GM12878 (cell line): ENCODE results near the gene ANP32A. TPM values are rescaled to one million over a fixed set of nuclear protein-coding genes. Genes with fewer than 3 reads are reported as not detected.
A peak's percentile ranks its signal among the peaks of the same experiment; 100 is the strongest.

ENCODE experiments used
- ATAC-seq: fragments of 200-7000 bp; cut with Tn5 transposase; 3 replicates; pipeline ENCODE4 v1.9.1; 2020; ENCODE audit warnings: mild to moderate bottlenecking, moderate library complexity
- BruUV-seq: library from RNA; stranded (reverse); fragments of 400-500 nt; replicated peaks from 2 replicates; lab custom pipeline; 2021; lab: Mats Ljungman, UMichigan
- CTCF ChIA-PET: fragments of 300-600 bp; sonication (Branson Sonifier 250); formaldehyde crosslinking; extraction: SDS; loops from one replicate; lab custom pipeline; 2021; ENCODE audit warnings: inconsistent platforms; lab: Yijun Ruan, JAX
- POLR2A ChIA-PET: fragments of 350-600 bp; formaldehyde crosslinking; extraction: SDS; loops from one replicate; lab custom pipeline; 2021; ENCODE audit warnings: inconsistent platforms; lab: Charles Lee
- RAD21 ChIA-PET: fragments of 300-600 bp; sonication (Branson Sonifier 250); formaldehyde crosslinking; loops from one replicate; lab custom pipeline; 2023; ENCODE audit warnings: antibody characterized with exemption; ENCODE audit not compliant: unreplicated experiment; lab: Charles Lee
- SMC1A ChIA-PET: fragments of 300-600 bp; sonication (Branson Sonifier 250); formaldehyde crosslinking; loops from one replicate; lab custom pipeline; 2023; ENCODE audit not compliant: unreplicated experiment, uncharacterized antibody; lab: Charles Lee
- DNase-seq: peaks from one replicate; pipeline ENCODE4 v3.0.0-alpha.2; 2011; ENCODE audit warnings: low read depth, low spot score
- FAIRE-seq: peaks from 3 replicates; lab custom pipeline; 2011; peaks lifted over from hg19 to GRCh38; lab: Jason Lieb, UNC
- H2AFZ ChIP-seq: 2 replicates; pipeline ENCODE4 v1.6.0; 2011; ENCODE audit warnings: low read depth, low read length, control low read depth; ENCODE audit not compliant: control insufficient read depth
- H3K27ac ChIP-seq: 2 replicates; pipeline ENCODE4 v1.5.1; 2011; ENCODE audit warnings: control low read depth; ENCODE audit not compliant: control insufficient read depth, insufficient read depth
- H3K27me3 ChIP-seq, 2 experiments: replicated peaks in 1 of 2; 2 replicates each; pipeline versions ENCODE4 v1.6.0 to v1.6.1; 2011; ENCODE audit warnings: low read length in 1 of 2; ENCODE audit not compliant: control insufficient read depth in 2 of 2, insufficient read depth in 2 of 2
- H3K36me3 ChIP-seq, 2 experiments: 2 replicates each; pipeline ENCODE4 v1.5.1; 2011; ENCODE audit warnings: low read length in 1 of 2; ENCODE audit not compliant: control insufficient read depth in 2 of 2, insufficient read depth in 2 of 2
- H3K4me1 ChIP-seq: 2 replicates; pipeline ENCODE4 v1.6.1; 2011; ENCODE audit warnings: mild to moderate bottlenecking, low read length, moderate library complexity, mixed read lengths; ENCODE audit not compliant: control insufficient read depth, insufficient read depth
- H3K4me2 ChIP-seq: 2 replicates; pipeline ENCODE4 v1.6.0; 2011; ENCODE audit warnings: control low read depth; ENCODE audit not compliant: control insufficient read depth, insufficient read depth
- H3K4me3 ChIP-seq: fragments of 200-600 bp; sonication (generic); 2 replicates; pipeline ENCODE4 v1.5.1; 2016
- H3K79me2 ChIP-seq: 2 replicates; pipeline ENCODE4 v1.6.0; 2011; ENCODE audit warnings: low read length; ENCODE audit not compliant: control insufficient read depth, insufficient read depth
- H3K9ac ChIP-seq: 2 replicates; pipeline ENCODE4 v1.8.0; 2011; ENCODE audit warnings: low read length, control low read depth, mixed read lengths; ENCODE audit not compliant: control insufficient read depth, insufficient read depth
- H3K9me3 ChIP-seq: replicated peaks from 3 replicates; pipeline ENCODE4 v1.5.1; 2011; ENCODE audit warnings: mild to moderate bottlenecking, low read length; ENCODE audit not compliant: control insufficient read depth, insufficient read depth
- H4K20me1 ChIP-seq: 2 replicates; pipeline ENCODE4 v1.6.0; 2011; ENCODE audit not compliant: control insufficient read depth, insufficient read depth
- BCL3 ChIP-seq: IDR thresholded peaks from 2 replicates; pipeline ENCODE4 v1.6.1; 2011; ENCODE audit warnings: borderline replicate concordance, low read depth, mild to moderate bottlenecking, moderate library complexity, low read length; ENCODE audit not compliant: insufficient read depth, poor library complexity, severe bottlenecking
- CBFB ChIP-seq: IDR thresholded peaks from 2 replicates; pipeline ENCODE4 v1.6.1; 2016; ENCODE audit warnings: antibody characterized with exemption, low read depth
- CREB1 ChIP-seq: IDR thresholded peaks from 2 replicates; pipeline ENCODE4 v1.6.1; 2012; ENCODE audit warnings: low read depth, mild to moderate bottlenecking, inconsistent platforms
- FOXM1 ChIP-seq: IDR thresholded peaks from 2 replicates; pipeline ENCODE4 v1.6.1; 2012; ENCODE audit warnings: low read depth, mild to moderate bottlenecking, inconsistent platforms, low read length, moderate library complexity
- HSF1 ChIP-seq: fragments of 150-350 bp; IDR thresholded peaks from 2 replicates; pipeline ENCODE4 v1.6.1; 2014; ENCODE audit warnings: mild to moderate bottlenecking, low read depth, low read length
- MTA2 ChIP-seq: fragments of 450-650 bp; IDR thresholded peaks from 2 replicates; pipeline ENCODE4 v1.6.1; 2016; ENCODE audit warnings: low read depth, mild to moderate bottlenecking, moderate library complexity
- MTA3 ChIP-seq: IDR thresholded peaks from 2 replicates; pipeline ENCODE4 v1.6.1; 2012; ENCODE audit warnings: low read length, inconsistent platforms, borderline replicate concordance
- MYB ChIP-seq: fragments of 150-350 bp; IDR thresholded peaks from 2 replicates; pipeline ENCODE4 v1.6.1; 2014; ENCODE audit warnings: mild to moderate bottlenecking, low read depth, low read length, borderline replicate concordance
- NBN ChIP-seq: fragments of 450-650 bp; IDR thresholded peaks from 2 replicates; pipeline ENCODE4 v1.6.1; 2016
- POLR2A ChIP-seq: IDR thresholded peaks from 2 replicates; pipeline ENCODE4 v1.6.1; 2011; ENCODE audit warnings: low read depth, mild to moderate bottlenecking, low read length
- POLR2AphosphoS2 ChIP-seq: IDR thresholded peaks from 2 replicates; pipeline ENCODE4 v1.6.1; 2011; ENCODE audit warnings: low read depth, mild to moderate bottlenecking, low read length, improper control_type of control experiment, moderate library complexity
- POLR2AphosphoS5 ChIP-seq: IDR thresholded peaks from 2 replicates; pipeline ENCODE4 v1.6.1; 2011; ENCODE audit warnings: mild to moderate bottlenecking, low read length, inconsistent platforms
- RCOR1 ChIP-seq: conservative IDR thresholded peaks from 2 replicates; pipeline ENCODE4 v1.6.1; 2012; ENCODE audit warnings: low read depth, low read length, improper control_type of control experiment
- SMAD1 ChIP-seq: fragments of 450-650 bp; IDR thresholded peaks from 2 replicates; pipeline ENCODE4 v1.6.1; 2018; ENCODE audit warnings: mild to moderate bottlenecking, low read depth; ENCODE audit not compliant: partially characterized antibody
- SMAD5 ChIP-seq: IDR thresholded peaks from 2 replicates; pipeline ENCODE4 v1.6.1; 2016; ENCODE audit warnings: antibody characterized with exemption, low read depth
- STAT1 ChIP-seq: fragments of 450-650 bp; conservative IDR thresholded peaks from 2 replicates; pipeline ENCODE4 v1.6.1; 2014; ENCODE audit warnings: antibody characterized with exemption, mild to moderate bottlenecking
- STAT3 ChIP-seq: IDR thresholded peaks from 2 replicates; pipeline ENCODE4 v1.6.1; 2011; ENCODE audit warnings: low read depth, low read length, improper control_type of control experiment
- SUPT20H ChIP-seq: IDR thresholded peaks from 2 replicates; pipeline ENCODE4 v1.6.1; 2011; ENCODE audit warnings: low read depth, mild to moderate bottlenecking, low read length, moderate library complexity, borderline replicate concordance; ENCODE audit not compliant: control insufficient read depth
- TARDBP ChIP-seq: IDR thresholded peaks from 2 replicates; pipeline ENCODE4 v1.6.1; 2016; ENCODE audit warnings: borderline replicate concordance
- ZBTB33 ChIP-seq: fragments of 450-650 bp; IDR thresholded peaks from 2 replicates; pipeline ENCODE4 v1.6.1; 2017; ENCODE audit warnings: mild to moderate bottlenecking
- WGBS: methylation state at CpG from one replicate; pipeline ENCODE4 v1.1.6; 2016; ENCODE audit warnings: low lambda C conversion rate; ENCODE audit not compliant: insufficient replicate concordance, insufficient coverage; ENCODE audit errors: missing lambda C conversion rate; 5-methylcytosine and 5-hydroxymethylcytosine counted together
- in situ Hi-C: fragments of 300-500 bp; cut with MboI; formaldehyde crosslinking; loops from 9 replicates; pipeline ENCODE4 v1.14.3; 2018; ENCODE audit warnings: mixed read lengths
- intact Hi-C: fragments of 100-400 bp; cut with micrococcal nuclease; formaldehyde crosslinking; loops from one replicate; pipeline ENCODE4 v1.14.2; 2022; ENCODE audit not compliant: unreplicated experiment
- polyA plus RNA-seq, 11 experiments: library from polyadenylated mRNA; depleted of rRNA in 4 of 11; unstranded in 6 of 11; stranded (reverse) in 5 of 11; fragments of >200 nt; fragmentation: Nextera tagmentation in 4 of 11; fragmentation: Illumina TruSeq in 1 of 11; extraction: Ambion mirVana in 4 of 11; extraction: Trizol in 1 of 11; gene quantifications; 1 replicate in 1 of 11; 2 replicates in 10 of 11; pipeline versions ENCODE4 v1.2.1 to v1.2.3, GENCODE V29; 2011 to 2016; ENCODE audit warnings: inconsistent platforms in 2 of 11, missing spikeins in 2 of 11, low read depth in 1 of 11
- total RNA-seq, 4 experiments: library from RNA; depleted of rRNA in 3 of 4; stranded (reverse); fragments of >200 nt in 3 of 4; fragmentation: Illumina TruSeq in 1 of 4; extraction: Trizol in 1 of 4; gene quantifications; 2 replicates each; pipeline versions ENCODE4 v1.2.1 to v1.2.3, GENCODE V29; 2013 to 2021

ANP32A gene
- total and polyA plus RNA-seq, 10 of the 15 experiments (the other 5 are each of a cell fraction or from before 2014, with no cell fraction given), result 29.6 to 666 (median 234) TPM

- in situ Hi-C loops (no loop called here), intact Hi-C loops (no loop called here)
- Histone ChIP-seq H3K4me2 (no peak overlapping the region), H3K36me3 (peaks cover 8 to 20% of the 10 kb centered on the region in 2 experiments), H3K9me3 (no peaks in the 10 kb centered on the region; the same call in 2 of the 3 replicates), H4K20me1 (no peaks in the 10 kb centered on the region), H3K27ac (no peak overlapping the region), H2AFZ (no peak overlapping the region), H3K27me3 (no peaks in the 10 kb centered on the region), H3K4me3 (no peak overlapping the region), H3K4me1 (no peaks in the 10 kb centered on the region), H3K9ac (no peak overlapping the region), H3K79me2 (no peaks in the 10 kb centered on the region)
- WGBS, result 96% methylated on average over 10 of the region's 10 CpGs
- ATAC-seq, result no peak; the same call in 2 of the 3 replicates
- ChIA-PET POLR2A (no interaction called here), SMC1A (no interaction called here), RAD21 (no interaction called here), CTCF (interaction anchor here (9.2 kb wide), 1 partner anchor 54 kb away, joined by 124 read pairs; no protein-coding TSS in a partner anchor)
- BruUV-seq, result no TSS peak
- no peak for DNase-seq
- FAIRE-seq, result no peak
- TF ChIP-seq BCL3 (peak; percentile 9), MTA3 (no peak), POLR2A (peak; percentile 70), NBN (no peak), ZBTB33 (no peak), TARDBP (peak; percentile 61; the same call in 1 of the 2 replicates), RCOR1 (no peak), SUPT20H (no peak), SMAD5 (no peak; the same call in 1 of the 2 replicates), MYB (no peak), STAT3 (no peak), CBFB (no peak), STAT1 (no peak), POLR2AphosphoS2 (0 out of 2 replicates have a peak, but pooled peaks have one; percentile 10), SMAD1 (no peak), FOXM1 (no peak), HSF1 (no peak), POLR2AphosphoS5 (0 out of 2 replicates have a peak, but pooled peaks have one; percentile 29), MTA2 (no peak), CREB1 (no peak)
Measured at GRCh38 chr15:68776477-68777270, 44.0 kb downstream of the ANP32A start.
